GM12865 (cell line): ENCODE results near the gene PLEKHA7.

ENCODE experiments used
- DNase-seq: peaks from one replicate; pipeline ENCODE4 v3.0.0; 2010; ENCODE audit warnings: low read depth
- H3K4me3 ChIP-seq: 2 replicates; pipeline ENCODE4 v1.5.1; 2011; ENCODE audit warnings: mild to moderate bottlenecking, low read depth, low read length, control low read depth
- CTCF ChIP-seq: IDR thresholded peaks from 2 replicates; pipeline ENCODE4 v1.5.1; 2011; ENCODE audit warnings: low read length, control low read depth, low read depth, inconsistent platforms; ENCODE audit not compliant: insufficient read depth; ENCODE audit errors: missing control alignments

The PLEKHA7 gene

GRCh38 chr11:16771350-16772140, 242.7 kb downstream of the PLEKHA7 start:
- TF ChIP-seq CTCF: no peak
- DNase-seq: peak; percentile 41
- H3K4me3 ChIP-seq: no peak overlapping the region

- no peak for DNase-seq
- no peak overlapping the region for H3K4me3 ChIP-seq
- TF ChIP-seq CTCF: no peak
These were observed 244.2 kb downstream of the PLEKHA7 start for GRCh38 chr11:16770016-16770415.

- H3K4me3 ChIP-seq: no peak overlapping the region
- no peak for DNase-seq
- no peak for TF ChIP-seq CTCF
These were observed 244.8 kb downstream of the PLEKHA7 start for GRCh38 chr11:16769386-16769785.

GRCh38 chr11:16767957-16768356, 246.3 kb downstream of the PLEKHA7 start:
- H3K4me3 ChIP-seq: no peak overlapping the region
- DNase-seq: no peak
- no peak for TF ChIP-seq CTCF

- no peak overlapping the region for H3K4me3 ChIP-seq
- DNase-seq: no peak
- TF ChIP-seq CTCF: no peak
These were observed 247.1 kb downstream of the PLEKHA7 start for GRCh38 chr11:16767137-16767536.

GRCh38 chr11:16764888-16765287, 249.3 kb downstream of the PLEKHA7 start:
- TF ChIP-seq CTCF: no peak
- no peak for DNase-seq
- H3K4me3 ChIP-seq: no peak overlapping the region

GRCh38 chr11:16763746-16764145, 250.5 kb downstream of the PLEKHA7 start:
- no peak for DNase-seq
- H3K4me3 ChIP-seq: no peak overlapping the region
- no peak for TF ChIP-seq CTCF
